Measurements from ENCODE around the gene CNTNAP2.

The CNTNAP2 gene

DNA sequence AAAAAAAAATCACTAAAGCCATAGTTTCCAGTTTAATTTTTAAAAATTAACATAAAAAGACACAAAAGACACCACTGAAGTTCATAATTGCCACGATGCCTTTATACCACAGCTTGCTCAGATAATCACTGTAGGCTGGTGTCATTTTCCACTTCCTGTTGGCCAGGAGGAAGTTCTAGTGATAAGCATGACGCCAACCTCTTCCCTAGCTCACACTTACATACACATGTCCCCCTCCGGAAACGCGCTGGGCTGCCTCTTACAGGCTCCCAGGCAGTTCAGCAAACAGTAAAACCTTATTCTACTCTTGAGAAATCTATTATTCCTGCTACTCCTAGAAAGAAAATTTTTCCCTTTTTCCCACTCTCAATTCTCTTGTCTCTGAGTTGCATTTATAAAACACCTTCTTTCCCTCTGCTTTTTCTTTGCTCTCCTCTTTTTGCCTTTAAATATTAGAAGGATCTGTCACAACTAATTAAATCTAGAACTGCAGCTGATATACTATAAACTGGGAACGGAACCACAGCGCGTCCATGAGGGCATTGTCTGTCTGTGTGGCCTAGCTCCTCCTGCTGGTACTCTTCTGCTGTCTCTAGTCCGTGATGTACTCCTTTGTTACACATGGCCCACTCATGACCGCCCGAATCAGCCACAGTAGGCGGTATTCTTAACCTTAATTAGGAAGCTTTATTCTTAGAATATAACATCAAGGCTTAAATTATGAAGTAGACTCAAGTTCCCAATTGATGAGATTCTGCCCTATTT lies 664.9 kb downstream of the CNTNAP2 start:
- no peak for DNase-seq (ENCODE audit: low spot score)

DNA sequence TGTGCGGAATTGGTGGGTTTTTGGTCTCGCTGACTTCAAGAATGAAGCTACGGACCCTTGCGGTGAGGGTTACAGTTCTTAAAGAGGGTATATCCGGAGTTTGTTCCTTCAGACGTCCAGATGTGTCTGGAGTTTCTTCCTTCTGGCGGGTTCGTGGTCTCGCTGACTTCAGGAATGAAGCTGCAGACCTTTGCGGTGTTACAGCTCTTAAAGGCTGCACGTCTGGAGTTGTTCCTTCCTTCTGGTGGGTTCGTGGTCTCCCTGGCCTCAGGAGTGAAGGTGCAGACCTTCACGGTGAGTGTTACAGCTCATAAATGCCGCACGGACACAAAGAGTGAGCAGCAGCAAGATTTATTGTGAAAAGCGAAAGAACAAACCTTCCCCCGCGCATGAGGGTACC lies 670.7 kb downstream of the CNTNAP2 start:
- no peak for DNase-seq (ENCODE audit: low spot score)

- no peak for DNase-seq (ENCODE audit: low spot score)
Measured at GRCh38 chr7:146788008-146788407, 671.4 kb downstream of the CNTNAP2 start.

DNA sequence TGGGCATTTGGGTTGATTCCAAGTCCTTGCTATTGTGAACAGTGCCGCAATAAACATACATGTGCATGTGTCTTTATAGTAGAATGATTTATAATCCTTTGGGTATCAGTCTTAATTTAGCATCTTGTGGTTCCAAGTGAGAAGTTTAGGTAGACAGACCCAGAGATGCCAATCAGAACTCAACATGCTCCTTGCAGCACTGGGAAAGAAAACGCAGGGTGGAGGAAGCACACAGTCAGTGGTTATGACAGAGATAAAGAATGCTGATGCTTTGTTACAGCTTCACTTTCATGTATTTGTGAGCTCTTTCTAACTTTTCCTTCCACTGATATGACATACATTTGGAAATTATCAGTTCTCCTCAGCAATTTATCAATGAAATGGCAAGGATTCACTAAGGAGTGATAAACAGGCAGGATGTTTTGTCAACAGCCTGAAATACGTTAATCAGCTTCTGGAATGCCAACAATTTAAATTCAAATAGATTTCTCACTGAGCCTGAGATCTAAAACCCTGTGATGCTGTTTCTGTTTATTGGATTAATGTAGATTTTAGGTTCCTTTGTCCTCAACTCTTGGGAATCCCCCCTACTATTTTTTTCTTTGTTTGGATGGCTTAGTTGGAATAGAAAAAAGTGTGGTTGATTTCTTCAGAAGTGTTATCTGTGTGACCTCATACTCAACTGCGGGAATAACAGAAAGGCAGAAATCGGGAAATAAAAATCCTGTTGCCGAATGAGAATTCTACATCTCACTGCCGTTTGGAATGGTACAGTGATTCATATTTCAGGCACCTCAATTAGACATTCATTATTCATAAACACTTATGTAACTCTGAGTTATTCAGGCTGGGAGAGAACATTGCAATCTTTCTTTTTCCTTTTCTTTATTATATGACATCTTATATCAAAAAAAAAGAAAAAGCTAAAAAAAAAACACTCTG lies 675.0 kb downstream of the CNTNAP2 start:
- DNase-seq (ENCODE audit: low spot score), result no peak

- DNase-seq (ENCODE audit: low spot score), result no peak
Measured at GRCh38 chr7:146804620-146805019, 688.0 kb downstream of the CNTNAP2 start.

- no peak for DNase-seq (ENCODE audit: low spot score)
Measured at GRCh38 chr7:146805082-146805481, 688.5 kb downstream of the CNTNAP2 start.

- no peak for DNase-seq (ENCODE audit: low spot score)
Measured at GRCh38 chr7:146826329-146826728, 709.7 kb downstream of the CNTNAP2 start.

- no peak for DNase-seq (ENCODE audit: low spot score)
Measured at GRCh38 chr7:146830686-146831085, 714.1 kb downstream of the CNTNAP2 start.

DNA sequence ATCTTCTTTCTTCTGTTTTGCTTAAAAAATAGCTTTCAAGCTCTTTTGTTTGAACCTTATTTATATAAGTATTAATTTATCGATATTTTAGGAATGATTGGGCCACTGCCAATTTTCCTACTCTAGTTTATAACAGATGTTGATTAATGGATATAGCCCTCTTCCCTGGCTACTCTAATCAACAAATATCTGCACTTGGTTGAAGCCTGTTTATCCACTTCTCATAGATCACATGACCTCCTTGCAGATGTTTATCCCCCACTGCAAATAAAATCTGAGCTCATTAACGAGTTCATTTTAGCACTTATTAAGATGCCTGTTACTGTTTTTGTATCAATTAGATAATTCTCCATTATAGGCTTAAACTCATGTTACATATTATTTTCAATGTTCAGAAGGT lies 715.3 kb downstream of the CNTNAP2 start:
- DNase-seq (ENCODE audit: low spot score), result no peak

DNA sequence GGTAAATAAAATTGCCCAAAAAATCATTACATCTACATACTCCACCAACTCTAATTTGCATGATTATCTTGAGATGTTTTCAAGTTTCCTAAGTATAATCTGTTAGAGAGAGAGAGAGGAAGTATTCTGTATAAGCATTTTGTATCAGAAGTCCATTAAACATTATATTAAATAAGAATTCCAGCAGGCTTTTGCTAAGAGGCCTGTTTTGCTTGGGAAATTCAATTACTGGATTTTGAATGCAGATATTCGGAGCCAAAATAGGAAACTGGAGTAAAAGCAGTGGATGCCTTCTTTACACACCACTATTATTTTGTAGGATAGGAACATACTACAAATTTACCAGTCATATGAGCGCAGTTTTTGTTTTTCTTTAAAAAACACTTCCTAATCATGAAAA lies 727.8 kb downstream of the CNTNAP2 start:
- no peak for DNase-seq (ENCODE audit: low spot score)

DNA sequence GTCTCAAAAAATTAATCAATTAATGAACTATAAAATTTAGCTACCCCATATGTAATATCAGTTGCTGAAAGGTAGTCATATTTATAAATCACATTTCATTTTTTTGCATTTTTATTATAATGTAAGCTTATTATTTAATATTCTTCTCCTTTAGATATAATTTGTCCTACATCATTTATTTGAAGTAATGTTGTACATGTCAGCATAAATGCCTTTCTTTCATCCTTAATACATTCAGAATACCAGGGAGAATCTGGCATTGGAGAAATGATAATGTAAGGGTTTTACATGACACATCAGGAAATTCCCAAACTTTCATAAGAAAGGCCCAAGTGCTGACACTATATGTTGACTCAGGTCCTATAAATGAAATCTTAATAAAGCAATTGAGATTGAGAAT lies 742.1 kb downstream of the CNTNAP2 start:
- no peak for DNase-seq (ENCODE audit: low spot score)

DNA sequence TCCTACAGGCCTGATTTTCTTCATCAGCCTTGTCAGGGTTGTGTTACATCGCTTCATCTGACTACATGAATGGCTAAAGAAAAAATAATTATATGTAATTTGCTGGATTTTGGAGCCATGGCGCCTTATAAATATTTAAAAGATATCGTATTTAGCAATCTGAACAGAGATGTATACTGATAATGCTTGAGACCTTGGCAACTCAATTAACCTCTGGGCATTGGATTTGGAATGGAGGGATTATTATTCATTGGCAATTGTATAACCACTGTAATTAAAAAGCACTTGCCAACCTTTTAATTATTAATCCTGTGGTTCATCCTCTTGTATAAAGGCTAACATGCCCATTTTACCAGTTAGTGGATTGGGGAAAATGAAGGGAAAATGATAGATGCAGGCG lies 745.1 kb downstream of the CNTNAP2 start:
- DNase-seq (ENCODE audit: low spot score), result no peak

- no peak for DNase-seq (ENCODE audit: low spot score)
Measured at GRCh38 chr7:146862415-146862814, 745.8 kb downstream of the CNTNAP2 start.

- no peak for DNase-seq (ENCODE audit: low spot score)
Measured at GRCh38 chr7:146864644-146865043, 748.0 kb downstream of the CNTNAP2 start.

GRCh38 chr7:146865696-146866095 lies 749.1 kb downstream of the CNTNAP2 start:
- DNase-seq (ENCODE audit: low spot score), result no peak

DNA sequence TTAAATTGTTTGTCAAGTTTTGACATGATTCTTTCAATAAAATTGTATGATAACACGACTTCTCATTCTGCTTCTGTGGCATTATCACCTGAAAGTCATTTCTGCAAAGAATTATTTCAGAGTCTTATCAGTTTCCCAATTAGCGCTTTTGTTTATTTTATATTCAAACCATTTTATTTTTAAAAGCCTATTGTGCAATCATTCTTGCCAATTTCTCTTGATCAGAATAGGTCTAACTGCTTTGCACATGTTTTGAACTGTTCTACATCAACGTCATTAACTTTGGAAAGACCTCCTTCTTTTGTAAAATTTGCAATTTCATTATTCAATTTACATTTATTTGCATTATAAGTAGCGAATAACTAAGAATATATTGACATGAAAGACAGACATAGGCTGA lies 758.1 kb downstream of the CNTNAP2 start:
- DNase-seq (ENCODE audit: low spot score), result no peak

- no peak for DNase-seq (ENCODE audit: low spot score)
Measured at GRCh38 chr7:146875237-146875785, 758.7 kb downstream of the CNTNAP2 start.

DNA sequence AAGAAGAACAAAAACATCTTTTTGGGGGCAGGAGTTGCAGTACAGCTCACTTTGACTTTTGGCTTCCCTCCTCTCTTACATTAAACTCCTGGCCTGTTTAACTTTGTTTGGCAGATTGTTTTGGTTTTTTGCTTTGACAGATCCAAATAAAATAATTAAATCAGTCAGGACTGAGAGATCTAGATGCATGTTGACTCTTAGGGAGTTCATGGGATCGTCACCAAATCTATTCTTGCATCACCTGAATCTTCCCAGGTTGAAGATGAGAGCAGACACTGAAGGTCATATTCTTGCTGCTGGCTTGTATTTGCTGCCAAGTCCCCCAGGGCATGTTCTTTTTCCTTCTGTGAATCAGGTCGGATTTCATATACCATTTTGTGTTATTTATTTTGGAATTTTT lies 759.4 kb downstream of the CNTNAP2 start:
- DNase-seq (ENCODE audit: low spot score), result no peak

GRCh38 chr7:146876411-146876810 lies 759.8 kb downstream of the CNTNAP2 start:
- DNase-seq (ENCODE audit: low spot score), result no peak

DNA sequence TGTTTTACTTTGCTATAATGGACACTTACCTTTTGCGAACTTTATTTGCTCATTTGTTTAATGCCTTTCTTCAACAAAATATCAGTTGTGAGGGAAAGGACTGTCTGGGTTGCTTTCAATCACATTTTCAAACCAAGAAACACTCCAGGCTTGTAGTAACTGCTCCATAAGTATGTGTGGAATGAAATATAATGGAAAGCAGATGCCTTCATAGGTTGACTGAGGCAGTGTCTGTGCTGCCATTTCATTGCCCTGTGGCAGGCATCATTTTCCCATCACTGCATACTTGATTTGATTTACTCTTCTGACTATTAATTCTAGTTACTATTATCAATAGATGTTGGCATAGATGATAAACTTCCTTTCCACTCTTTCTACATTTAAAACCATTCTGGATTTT lies 762.3 kb downstream of the CNTNAP2 start:
- DNase-seq (ENCODE audit: low spot score), result no peak

DNA sequence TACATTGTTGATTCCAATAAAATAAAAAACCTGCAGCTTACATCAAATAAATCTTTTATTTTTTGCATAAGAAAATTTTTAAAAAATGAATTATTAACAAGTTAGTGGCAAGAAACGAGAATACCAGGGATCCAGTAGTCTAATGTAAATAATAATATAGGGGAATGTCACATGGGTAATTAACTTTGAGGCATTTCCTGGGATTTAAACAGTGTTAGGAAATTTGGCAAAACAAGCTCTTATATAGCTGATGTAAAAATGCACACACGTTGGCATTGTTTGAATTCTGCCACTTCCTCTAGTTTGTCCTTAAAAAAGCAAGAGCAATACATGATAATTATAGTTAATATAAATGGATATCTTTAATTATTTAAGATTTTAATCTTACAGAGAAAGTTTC lies 768.6 kb downstream of the CNTNAP2 start:
- DNase-seq (ENCODE audit: low spot score), result no peak

DNA sequence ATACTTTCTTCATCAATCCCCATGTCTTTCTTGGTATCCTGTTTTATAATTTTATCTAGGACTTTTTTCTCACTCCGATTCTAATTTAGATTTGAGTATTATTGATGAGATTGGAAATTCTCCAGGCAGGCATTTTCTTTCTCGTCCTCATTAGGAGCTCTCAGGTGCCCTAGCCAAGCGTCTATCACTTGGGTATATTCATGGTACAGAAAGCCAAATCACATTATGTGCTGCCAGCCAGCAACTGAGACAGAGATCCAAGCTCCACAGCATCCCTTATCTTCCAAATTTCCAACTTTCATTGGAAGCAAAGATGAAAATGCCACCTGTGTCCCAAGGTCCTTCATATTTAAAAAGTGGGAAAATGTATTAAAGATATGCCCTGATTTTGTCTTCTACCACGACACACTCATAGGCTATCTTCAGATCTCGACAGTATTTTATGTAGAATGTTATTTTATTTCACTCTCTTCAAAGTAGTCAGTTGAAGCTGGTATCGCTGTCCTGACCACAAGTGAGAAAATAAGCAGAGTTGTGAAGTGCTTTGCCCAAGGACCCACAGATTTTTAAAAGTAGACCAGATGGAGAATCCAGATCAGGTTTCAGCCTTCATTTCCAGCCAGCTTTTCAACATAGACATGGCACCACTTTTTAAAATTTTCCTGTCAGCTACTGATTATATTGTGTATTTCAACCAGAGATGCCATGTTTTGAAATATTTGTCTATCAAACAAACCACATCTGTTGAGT lies 773.4 kb downstream of the CNTNAP2 start:
- no peak for DNase-seq (ENCODE audit: low spot score)

All from AG08396 (cell line).